ENCODE measurements around the gene DLL1. TPM values are rescaled to one million over a fixed set of nuclear protein-coding genes. Genes with fewer than 3 reads are reported as not detected.

The DLL1 gene
- total RNA-seq, 1 donor from 2014 or later: 59.8 TPM

DNA sequence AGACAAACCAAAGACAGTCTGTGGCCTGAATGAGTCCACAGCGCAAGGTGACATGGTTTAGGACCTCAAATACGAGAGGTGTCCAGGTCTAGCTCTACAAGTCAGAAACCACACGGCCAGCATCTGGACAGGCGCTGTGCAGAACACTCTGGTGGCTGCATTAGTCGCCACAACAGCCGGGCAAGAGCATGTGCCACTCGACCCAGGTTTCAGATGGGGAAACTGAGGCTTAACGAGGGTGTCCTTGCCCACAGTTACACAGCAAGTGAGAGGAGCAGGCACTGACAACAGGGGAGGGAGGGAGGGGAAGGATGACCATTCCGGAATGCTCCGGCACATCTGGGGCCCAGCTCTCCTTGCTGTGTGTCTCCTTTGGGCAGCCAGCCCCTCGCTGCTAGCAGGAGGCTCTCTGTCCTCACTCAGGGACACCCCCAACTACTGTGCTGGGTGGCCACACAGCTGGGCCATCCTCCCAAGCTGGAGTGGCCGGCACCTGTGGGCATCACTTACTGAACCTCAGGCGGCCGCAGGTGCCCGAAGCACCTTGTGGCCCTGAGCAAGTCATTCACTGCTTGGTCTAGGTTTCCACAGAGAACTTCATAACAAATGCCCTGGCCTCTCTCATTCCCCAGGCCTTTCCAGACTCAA lies 6.6 kb downstream of the DLL1 start:
- Mint-ChIP-seq H3K4me3 (peak overlapping the region; percentile 69), H3K36me3 (ENCODE audit: low read depth) (peaks cover 14% of the 10 kb centered on the region), H3K27ac (ENCODE audit: unreplicated experiment) (no peak overlapping the region), H3K9me3 (no peaks in the 10 kb centered on the region), H3K27me3 (ENCODE audit: low read depth) (peaks cover 66% of the 10 kb centered on the region), H3K4me1 (peaks cover 36% of the 10 kb centered on the region)
- DNase-seq (ENCODE audit: low read depth, low spot score): no peak
- TF ChIP-seq, protein P1, sequence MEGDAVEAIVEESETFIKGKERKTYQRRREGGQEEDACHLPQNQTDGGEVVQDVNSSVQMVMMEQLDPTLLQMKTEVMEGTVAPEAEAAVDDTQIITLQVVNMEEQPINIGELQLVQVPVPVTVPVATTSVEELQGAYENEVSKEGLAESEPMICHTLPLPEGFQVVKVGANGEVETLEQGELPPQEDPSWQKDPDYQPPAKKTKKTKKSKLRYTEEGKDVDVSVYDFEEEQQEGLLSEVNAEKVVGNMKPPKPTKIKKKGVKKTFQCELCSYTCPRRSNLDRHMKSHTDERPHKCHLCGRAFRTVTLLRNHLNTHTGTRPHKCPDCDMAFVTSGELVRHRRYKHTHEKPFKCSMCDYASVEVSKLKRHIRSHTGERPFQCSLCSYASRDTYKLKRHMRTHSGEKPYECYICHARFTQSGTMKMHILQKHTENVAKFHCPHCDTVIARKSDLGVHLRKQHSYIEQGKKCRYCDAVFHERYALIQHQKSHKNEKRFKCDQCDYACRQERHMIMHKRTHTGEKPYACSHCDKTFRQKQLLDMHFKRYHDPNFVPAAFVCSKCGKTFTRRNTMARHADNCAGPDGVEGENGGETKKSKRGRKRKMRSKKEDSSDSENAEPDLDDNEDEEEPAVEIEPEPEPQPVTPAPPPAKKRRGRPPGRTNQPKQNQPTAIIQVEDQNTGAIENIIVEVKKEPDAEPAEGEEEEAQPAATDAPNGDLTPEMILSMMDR (conservative IDR thresholded peaks at IDR 0.05): no peak

GRCh38 chr6:170283212-170284081 lies 7.4 kb downstream of the DLL1 start:
- peaks cover 64% of the 10 kb centered on the region for H3K27me3 Mint-ChIP-seq (ENCODE audit: low read depth)
- H3K9me3 Mint-ChIP-seq: no peaks in the 10 kb centered on the region
- no peak for DNase-seq (ENCODE audit: low read depth, low spot score)
- peaks cover 11% of the 10 kb centered on the region for H3K36me3 Mint-ChIP-seq (ENCODE audit: low read depth)
- peak overlapping the region; percentile 69 for H3K4me3 Mint-ChIP-seq
- peaks cover 29% of the 10 kb centered on the region for H3K4me1 Mint-ChIP-seq
- TF ChIP-seq, protein P1 (conservative IDR thresholded peaks at IDR 0.05): no peak
- H3K27ac Mint-ChIP-seq (ENCODE audit: unreplicated experiment): no peak overlapping the region

- peaks cover 25% of the 10 kb centered on the region for H3K4me1 Mint-ChIP-seq
- TF ChIP-seq, protein P1 (conservative IDR thresholded peaks at IDR 0.05): no peak
- peaks cover 7% of the 10 kb centered on the region for H3K36me3 Mint-ChIP-seq (ENCODE audit: low read depth)
- no peaks in the 10 kb centered on the region for H3K9me3 Mint-ChIP-seq
- peaks cover 56% of the 10 kb centered on the region for H3K27me3 Mint-ChIP-seq (ENCODE audit: low read depth)
- peak overlapping the region; percentile 54 for H3K4me3 Mint-ChIP-seq
- H3K27ac Mint-ChIP-seq (ENCODE audit: unreplicated experiment): no peak overlapping the region
- DNase-seq (ENCODE audit: low read depth, low spot score): no peak
Observed at GRCh38 chr6:170282512-170283158, 8.2 kb downstream of the DLL1 start.

GRCh38 chr6:170281331-170282292 lies 9.3 kb downstream of the DLL1 start:
- TF ChIP-seq, protein P1 (conservative IDR thresholded peaks at IDR 0.05): no peak
- Mint-ChIP-seq H3K36me3 (ENCODE audit: low read depth) (peaks cover 3% of the 10 kb centered on the region), H3K9me3 (no peaks in the 10 kb centered on the region), H3K27ac (ENCODE audit: unreplicated experiment) (no peak overlapping the region), H3K4me3 (no peak overlapping the region), H3K4me1 (peaks cover 18% of the 10 kb centered on the region), H3K27me3 (ENCODE audit: low read depth) (peaks cover 46% of the 10 kb centered on the region)
- no peak for DNase-seq (ENCODE audit: low read depth, low spot score)

- Mint-ChIP-seq H3K4me1 (peaks cover 9% of the 10 kb centered on the region), H3K36me3 (ENCODE audit: low read depth) (peaks cover 2% of the 10 kb centered on the region), H3K27me3 (ENCODE audit: low read depth) (peaks cover 36% of the 10 kb centered on the region), H3K4me3 (no peak overlapping the region), H3K9me3 (no peaks in the 10 kb centered on the region), H3K27ac (ENCODE audit: unreplicated experiment) (no peak overlapping the region)
- TF ChIP-seq, protein P1 (conservative IDR thresholded peaks at IDR 0.05): no peak
- DNase-seq (ENCODE audit: low read depth, low spot score): no peak
Observed at GRCh38 chr6:170280689-170281045, 10.2 kb downstream of the DLL1 start.

Measured in neural crest cell (in vitro differentiated cells).